Right ventricle myocardium inferior (tissue), 1 donor: ENCODE measurements around the gene MMRN2. TPM values are rescaled to one million over a fixed set of nuclear protein-coding genes. Genes with fewer than 3 reads are reported as not detected.

Experiments used
- ATAC-seq: fragments of 200-7000 bp; cut with Tn5 transposase; one replicate; pipeline ENCODE4 v1.9.1; 2020; ENCODE audit warnings: mild to moderate bottlenecking, moderate library complexity
- DNase-seq: peaks from one replicate; pipeline ENCODE4 v3.0.0; 2021; ENCODE audit errors: missing footprints
- intact Hi-C: fragments of 100-400 bp; cut with DNase I; formaldehyde crosslinking; loops from one replicate; pipeline ENCODE4 v1.11.0; 2022
- total RNA-seq: library from RNA; stranded (reverse); fragmentation: NEBNext Ultra II Directional; extraction: Animal tissue kit (Norgen Biotek cat#: 25700); gene quantifications from one replicate; pipeline ENCODE4 v1.2.1, GENCODE V29; 2021
- donor health status: DM: no; HTN: yes; CAD: no; lungs with severe emphysema.

Gene MMRN2
- total RNA-seq, 1 donor from 2014 or later, result 35.8 TPM

GRCh38 chr10:86971232-86971991 is 14.0 kb upstream of the MMRN2 start:
- DNase-seq, result no peak
- peak; percentile 84 for ATAC-seq
- intact Hi-C loops, result loop anchor here (2.0 to 5.0 kb wide), 3 partner anchors 17 to 123 kb away; partner anchors contain the start of genes GLUD1 and SHLD2

- intact Hi-C loops, result loop anchor here (2.0 to 5.0 kb wide), 3 partner anchors 16 to 124 kb away; partner anchors contain the start of genes GLUD1 and SHLD2
- DNase-seq, result peak; percentile 92
- peak; percentile 36 for ATAC-seq
Observed at GRCh38 chr10:86970982-86971231, 13.5 kb upstream of the MMRN2 start.

- DNase-seq (peak; percentile 92), ATAC-seq (peak; percentile 76)
- intact Hi-C loops, result loop anchor here (2.0 to 5.0 kb wide), 3 partner anchors 16 to 124 kb away; partner anchors contain the start of genes GLUD1 and SHLD2
Observed at GRCh38 chr10:86970162-86970981, 13.0 kb upstream of the MMRN2 start.

GRCh38 chr10:86969421-86970041 is 12.1 kb upstream of the MMRN2 start:
- intact Hi-C loops, result loop anchor here (2.0 to 5.0 kb wide), 4 partner anchors 15 to 272 kb away; partner anchors contain the start of genes GLUD1 and SHLD2
- DNase-seq, result no peak
- ATAC-seq, result peak; percentile 2

DNA sequence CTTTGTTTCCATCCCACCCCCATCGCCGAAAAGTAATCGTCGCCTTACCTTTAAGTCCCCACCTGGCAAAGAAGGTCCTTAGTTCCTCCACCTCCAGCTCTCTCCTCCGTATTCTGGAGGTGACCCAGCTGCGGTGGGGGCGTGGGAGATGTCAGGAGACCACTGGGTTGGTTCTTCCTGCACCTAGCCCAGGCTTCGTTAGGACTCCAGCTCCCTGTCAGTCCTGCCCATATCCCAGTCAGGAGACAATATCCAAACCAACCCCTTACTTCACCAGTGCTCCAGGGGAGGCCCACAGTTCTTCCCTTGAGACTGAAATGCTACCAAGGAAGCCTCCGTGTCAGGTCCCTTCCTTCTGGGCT is 11.6 kb upstream of the MMRN2 start:
- ATAC-seq (no peak), DNase-seq (no peak)
- intact Hi-C loops, result loop anchor here (5.0 kb wide), 1 partner anchor 272 kb away; no protein-coding TSS in a partner anchor

GRCh38 chr10:86968271-86968993 is 11.0 kb upstream of the MMRN2 start, which contains the start of gene ADIRF:
ADIRF (plus strand) TSS chr10:86968482; CDS start chr10:86968545, 63 bp downstream.
- intact Hi-C loops, result loop anchor here (5.0 kb wide), 1 partner anchor 271 kb away; no protein-coding TSS in a partner anchor
- no peak for ATAC-seq

DNA sequence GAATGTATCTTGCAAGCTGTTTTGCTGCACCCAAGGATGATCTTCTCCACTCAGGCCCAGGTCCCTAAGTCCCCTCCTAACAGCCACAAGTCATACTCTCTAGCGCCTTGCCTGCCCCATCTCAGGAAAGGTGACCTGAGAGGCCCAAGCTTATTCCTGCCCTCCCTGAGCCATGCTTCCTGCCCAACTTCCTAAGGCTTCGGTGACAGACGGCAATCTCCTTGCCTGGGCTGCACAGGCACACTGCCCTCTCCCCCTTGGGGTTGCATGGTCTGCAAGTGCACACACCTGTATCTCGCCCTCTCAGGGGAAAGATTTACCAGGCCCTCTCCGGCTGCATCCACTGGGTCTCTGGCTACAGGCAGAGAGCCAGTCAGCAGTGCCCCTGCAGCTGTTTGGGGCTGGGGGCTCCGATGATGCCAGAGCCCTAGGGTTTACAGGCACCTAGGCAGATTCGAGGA is 10.1 kb upstream of the MMRN2 start:
- ATAC-seq, result no peak
- no peak for DNase-seq
- intact Hi-C loops, result loop anchor here (5.0 kb wide), 1 partner anchor 270 kb away; no protein-coding TSS in a partner anchor

More at GRCh38 chr10:86968271-86968993, 11.0 kb upstream of the MMRN2 start, which contains the start of gene ADIRF:
- peak; percentile 90 for DNase-seq

GRCh38 chr10:86965986-86966654 is 8.7 kb upstream of the MMRN2 start:
- DNase-seq, result no peak
- no peak for ATAC-seq
- intact Hi-C loops, result loop anchor here (5.0 kb wide), 1 partner anchor 269 kb away; no protein-coding TSS in a partner anchor

DNA sequence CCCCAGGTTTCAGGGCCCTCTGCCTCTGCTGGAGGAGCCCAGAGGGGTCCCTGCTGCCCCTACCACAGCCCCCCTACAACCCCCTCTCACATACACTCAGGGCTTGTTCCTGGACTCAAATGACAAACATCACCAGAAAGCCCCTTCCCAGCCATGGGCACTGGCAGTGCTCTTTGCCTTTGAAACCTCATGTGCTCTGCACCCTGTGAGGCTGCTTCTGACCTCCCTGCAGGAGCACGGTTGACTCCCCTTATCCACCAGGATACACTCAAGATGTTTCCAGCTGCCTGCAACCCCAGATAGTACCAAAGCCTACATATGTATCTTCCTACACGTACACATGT is 7.4 kb upstream of the MMRN2 start:
- ATAC-seq, result no peak
- intact Hi-C loops, result loop anchor here (5.0 kb wide), 1 partner anchor 268 kb away; no protein-coding TSS in a partner anchor
- no peak for DNase-seq

GRCh38 chr10:86964061-86964846 is 6.8 kb upstream of the MMRN2 start:
- intact Hi-C loops, result no loop called here
- no peak for ATAC-seq

DNA sequence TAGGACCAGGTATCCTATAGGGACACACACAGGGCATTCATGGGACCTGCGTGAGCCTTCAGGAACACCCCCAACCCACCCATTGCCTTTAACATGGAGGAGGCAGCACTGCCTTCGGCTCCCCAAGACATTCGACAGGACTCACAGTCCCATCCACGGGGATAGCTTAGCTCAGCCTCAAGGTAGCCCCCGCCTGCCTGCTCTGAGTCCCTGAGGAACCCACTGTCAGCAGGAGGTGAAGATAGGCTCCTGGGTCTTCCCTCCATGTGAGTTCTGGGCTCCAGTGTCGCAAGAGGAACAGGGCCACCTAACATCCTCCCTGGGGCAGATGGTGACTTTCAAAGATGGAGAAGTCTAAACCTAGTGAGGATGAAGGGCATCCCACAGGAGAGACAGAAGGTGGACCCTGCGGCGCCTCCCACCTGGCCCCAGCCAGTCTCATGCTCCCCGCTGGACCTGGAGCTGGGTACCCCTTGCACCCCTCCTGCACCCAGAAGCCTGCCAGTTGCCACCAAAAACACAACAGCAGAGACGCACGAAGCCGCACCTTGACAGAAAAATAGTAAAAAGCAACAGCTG is 6.0 kb upstream of the MMRN2 start:
- intact Hi-C loops, result no loop called here
- DNase-seq (no peak), ATAC-seq (no peak)

More at GRCh38 chr10:86964061-86964846, 6.8 kb upstream of the MMRN2 start:
- no peak for DNase-seq

GRCh38 chr10:86962981-86963310 is 5.5 kb upstream of the MMRN2 start:
- intact Hi-C loops, result no loop called here
- no peak for DNase-seq
- ATAC-seq, result no peak

DNA sequence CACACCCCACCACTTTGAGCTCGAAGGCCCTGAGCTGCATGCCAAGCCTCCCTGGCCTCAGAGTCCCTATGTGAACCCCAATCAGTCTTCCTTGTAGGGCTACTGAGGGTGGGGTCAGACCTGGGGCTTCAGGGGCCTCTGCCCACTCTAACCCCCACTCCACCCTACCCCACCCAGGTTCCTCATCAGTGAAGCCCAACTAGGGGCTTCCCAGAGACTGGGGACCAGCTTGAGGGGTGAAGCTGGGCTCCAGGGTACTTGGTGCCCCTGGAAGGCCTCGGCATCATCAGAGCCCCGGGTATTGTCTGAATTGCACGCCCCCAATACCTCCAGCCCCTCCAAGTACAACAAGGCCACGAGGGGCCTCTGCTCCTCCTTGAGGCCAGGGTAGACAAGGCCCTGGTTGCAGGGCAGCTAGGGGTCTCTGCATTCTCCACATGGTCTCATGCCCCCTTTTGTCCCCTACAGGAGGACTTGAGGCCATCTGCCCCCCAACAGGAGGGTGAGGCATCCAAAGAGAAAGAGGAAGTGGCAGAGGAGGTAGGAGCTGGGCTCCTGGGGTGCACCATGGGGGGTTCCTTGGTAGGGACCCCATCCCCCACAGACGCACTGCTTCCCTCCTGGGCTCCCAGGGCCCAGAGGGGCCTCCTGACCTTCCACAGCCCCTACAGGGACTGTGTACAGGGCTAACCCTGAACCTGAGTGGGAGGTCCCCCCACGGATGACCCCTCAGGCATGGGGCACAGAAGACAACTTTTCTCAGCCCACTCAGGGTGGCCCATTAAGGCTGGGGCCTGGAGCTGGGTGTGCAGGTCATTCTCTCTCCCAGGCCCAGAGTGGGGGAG is 4.9 kb upstream of the MMRN2 start:
- intact Hi-C loops, result no loop called here
- no peak for DNase-seq
- ATAC-seq, result no peak

DNA sequence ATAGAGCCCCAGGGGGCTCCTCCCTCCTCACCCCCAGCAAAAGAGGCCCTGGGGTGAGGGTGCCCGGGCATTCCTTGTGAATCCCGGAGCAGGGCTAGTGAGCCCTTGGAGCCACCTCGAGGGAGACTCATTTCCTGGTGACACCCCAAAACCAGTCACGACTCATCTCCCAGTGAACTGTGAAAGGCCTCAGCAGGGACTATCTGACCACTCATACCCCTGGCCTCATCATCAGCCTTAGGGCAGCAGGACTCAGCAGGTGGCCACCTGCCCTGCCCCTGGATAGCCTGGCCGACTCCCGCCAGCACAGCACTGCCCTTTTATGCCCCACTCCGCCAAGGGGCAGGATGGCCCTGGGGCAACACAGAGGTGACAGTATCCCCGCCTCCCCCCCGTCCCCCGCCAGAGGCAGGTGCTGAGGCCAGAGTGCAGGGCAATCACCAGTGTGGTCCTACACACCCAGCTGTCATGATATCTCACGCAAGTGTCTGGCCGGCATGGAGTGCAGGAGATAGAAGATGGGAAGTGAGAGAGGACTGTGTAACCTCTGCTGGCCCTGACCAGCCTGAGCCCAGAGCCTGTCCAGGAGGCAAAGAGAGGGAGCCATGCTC is 4.2 kb upstream of the MMRN2 start:
- ATAC-seq (no peak), DNase-seq (no peak)
- intact Hi-C loops, result loop anchor here (2.0 kb wide), 1 partner anchor 23 kb away; no protein-coding TSS in a partner anchor

DNA sequence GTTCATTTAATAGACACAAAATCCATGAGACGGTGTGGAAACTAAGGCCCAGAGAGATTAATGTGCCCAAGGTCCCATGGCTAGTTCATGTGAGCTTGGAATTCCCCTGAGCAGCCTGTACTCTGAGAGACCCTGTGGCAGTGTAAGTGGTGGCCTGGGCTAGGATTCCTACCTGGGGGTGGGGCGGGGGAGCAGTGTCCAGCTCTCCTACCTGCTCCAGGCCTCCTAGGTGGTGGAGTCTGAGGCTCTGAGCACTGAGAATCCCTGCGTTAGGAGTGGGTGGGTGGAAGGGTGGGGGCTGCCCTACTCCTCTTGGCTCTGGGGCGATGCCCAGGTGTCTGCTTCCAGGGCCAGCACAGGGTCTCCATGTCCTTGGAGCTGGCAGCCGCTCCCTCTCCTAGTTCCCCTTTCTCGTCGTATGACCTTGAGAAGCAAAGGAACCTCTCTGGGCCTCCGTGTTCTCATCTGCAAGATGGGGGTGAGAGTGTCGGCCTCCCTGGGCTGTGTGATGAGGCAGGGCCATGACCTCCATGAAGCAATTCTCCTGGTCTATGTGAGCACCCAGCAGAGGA is 3.5 kb upstream of the MMRN2 start:
- intact Hi-C loops, result loop anchor here (2.0 kb wide), 1 partner anchor 22 kb away; no protein-coding TSS in a partner anchor
- ATAC-seq, result no peak
- DNase-seq, result no peak
